Measurements from ENCODE around the gene ANO6.

The ANO6 gene

DNA sequence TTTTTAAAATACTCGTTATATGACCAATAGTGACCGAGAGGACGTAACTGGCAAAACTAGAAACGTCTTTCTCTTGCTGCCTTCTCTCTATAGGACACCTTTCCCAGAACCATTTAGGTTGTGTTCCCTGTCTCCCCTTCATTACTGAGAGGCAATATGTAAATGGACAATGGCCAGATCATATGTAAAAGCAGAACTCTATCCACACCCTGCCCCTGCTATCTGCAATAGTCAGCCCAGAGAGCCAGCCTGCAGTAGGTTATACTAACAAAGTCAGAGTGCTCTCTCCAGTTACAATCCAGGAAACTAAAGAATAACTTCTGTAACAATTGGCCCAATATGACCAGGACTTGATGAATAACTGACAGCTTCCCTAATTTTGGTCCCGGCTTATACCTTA, 216.8 kb downstream of the ANO6 start:
- Histone ChIP-seq H3K27ac (ENCODE audit: low read length) (no peak overlapping the region), H4K20me1 (ENCODE audit: insufficient read depth, low read length) (no peaks in the 10 kb centered on the region), H2AFZ (ENCODE audit: low read length) (no peak overlapping the region), H3K9ac (ENCODE audit: low read length) (no peak overlapping the region), H3K36me3 (replicated peaks; ENCODE audit: insufficient read depth, low read length) (no peaks in the 10 kb centered on the region), H3F3A (ENCODE audit: insufficient read depth, low read length) (no peaks in the 10 kb centered on the region), H3K4me3 (ENCODE audit: low read length) (no peak overlapping the region), H3K27me3 (replicated peaks; ENCODE audit: insufficient read depth, low read length) (no peaks in the 10 kb centered on the region), H3K9me2 (replicated peaks; ENCODE audit: insufficient read depth, low read length) (no peaks in the 10 kb centered on the region), H3K4me1 (ENCODE audit: low read length) (no peaks in the 10 kb centered on the region), H3K9me3 (replicated peaks; ENCODE audit: insufficient read depth, low read length) (no peaks in the 10 kb centered on the region), H3K79me2 (ENCODE audit: low read length) (no peaks in the 10 kb centered on the region), H3K4me2 (ENCODE audit: low read depth, low read length) (no peak overlapping the region)
- no peak for DNase-seq
- TF ChIP-seq, protein P1, sequence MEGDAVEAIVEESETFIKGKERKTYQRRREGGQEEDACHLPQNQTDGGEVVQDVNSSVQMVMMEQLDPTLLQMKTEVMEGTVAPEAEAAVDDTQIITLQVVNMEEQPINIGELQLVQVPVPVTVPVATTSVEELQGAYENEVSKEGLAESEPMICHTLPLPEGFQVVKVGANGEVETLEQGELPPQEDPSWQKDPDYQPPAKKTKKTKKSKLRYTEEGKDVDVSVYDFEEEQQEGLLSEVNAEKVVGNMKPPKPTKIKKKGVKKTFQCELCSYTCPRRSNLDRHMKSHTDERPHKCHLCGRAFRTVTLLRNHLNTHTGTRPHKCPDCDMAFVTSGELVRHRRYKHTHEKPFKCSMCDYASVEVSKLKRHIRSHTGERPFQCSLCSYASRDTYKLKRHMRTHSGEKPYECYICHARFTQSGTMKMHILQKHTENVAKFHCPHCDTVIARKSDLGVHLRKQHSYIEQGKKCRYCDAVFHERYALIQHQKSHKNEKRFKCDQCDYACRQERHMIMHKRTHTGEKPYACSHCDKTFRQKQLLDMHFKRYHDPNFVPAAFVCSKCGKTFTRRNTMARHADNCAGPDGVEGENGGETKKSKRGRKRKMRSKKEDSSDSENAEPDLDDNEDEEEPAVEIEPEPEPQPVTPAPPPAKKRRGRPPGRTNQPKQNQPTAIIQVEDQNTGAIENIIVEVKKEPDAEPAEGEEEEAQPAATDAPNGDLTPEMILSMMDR (IDR thresholded peaks at IDR 0.05; ENCODE audit: low read length), result no peak
- TF ChIP-seq EZH2 (optimal IDR thresholded peaks at IDR 0.05; ENCODE audit: low read depth, low read length), result no peak
- TF ChIP-seq EZH2phosphoT487 (IDR thresholded peaks at IDR 0.05; ENCODE audit: low read length), result no peak

DNA sequence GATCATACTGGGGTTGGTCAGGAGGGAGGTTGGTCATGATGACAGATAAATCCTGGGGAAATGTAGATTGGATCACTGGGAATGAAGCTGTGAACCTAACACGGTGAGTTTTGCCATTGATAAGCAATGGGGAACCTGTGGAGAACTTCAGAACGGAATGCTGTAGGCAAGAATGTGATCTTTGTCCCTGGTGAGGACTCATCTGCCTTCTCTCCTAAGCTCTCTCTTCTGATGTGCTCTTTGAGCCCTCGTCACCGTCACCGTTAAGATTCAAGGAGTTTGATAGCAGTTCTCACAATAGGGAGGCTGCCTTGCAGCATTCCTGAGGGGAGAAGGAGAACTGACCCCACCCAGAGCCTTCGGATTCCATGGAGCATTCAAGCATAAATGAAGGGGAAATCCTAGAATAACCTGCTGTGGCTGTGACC, 217.6 kb downstream of the ANO6 start:
- DNase-seq, result no peak
- H3K9me3 ChIP-seq (replicated peaks; ENCODE audit: insufficient read depth, low read length), result no peaks in the 10 kb centered on the region
- H3K4me2 ChIP-seq (ENCODE audit: low read depth, low read length), result no peak overlapping the region
- no peaks in the 10 kb centered on the region for H3K79me2 ChIP-seq (ENCODE audit: low read length)
- H2AFZ ChIP-seq (ENCODE audit: low read length), result no peak overlapping the region
- no peaks in the 10 kb centered on the region for H3K36me3 ChIP-seq (replicated peaks; ENCODE audit: insufficient read depth, low read length)
- H3K9me2 ChIP-seq (replicated peaks; ENCODE audit: insufficient read depth, low read length), result no peaks in the 10 kb centered on the region
- no peaks in the 10 kb centered on the region for H3F3A ChIP-seq (ENCODE audit: insufficient read depth, low read length)
- TF ChIP-seq, protein P1 (IDR thresholded peaks at IDR 0.05; ENCODE audit: low read length), result no peak
- TF ChIP-seq EZH2phosphoT487 (IDR thresholded peaks at IDR 0.05; ENCODE audit: low read length) (no peak), EZH2 (optimal IDR thresholded peaks at IDR 0.05; ENCODE audit: low read depth, low read length) (no peak)
- no peak overlapping the region for H3K27ac ChIP-seq (ENCODE audit: low read length)
- no peaks in the 10 kb centered on the region for H3K4me1 ChIP-seq (ENCODE audit: low read length)
- H3K9ac ChIP-seq (ENCODE audit: low read length), result no peak overlapping the region
- no peaks in the 10 kb centered on the region for H4K20me1 ChIP-seq (ENCODE audit: insufficient read depth, low read length)
- H3K4me3 ChIP-seq (ENCODE audit: low read length), result no peak overlapping the region
- no peaks in the 10 kb centered on the region for H3K27me3 ChIP-seq (replicated peaks; ENCODE audit: insufficient read depth, low read length)

DNA sequence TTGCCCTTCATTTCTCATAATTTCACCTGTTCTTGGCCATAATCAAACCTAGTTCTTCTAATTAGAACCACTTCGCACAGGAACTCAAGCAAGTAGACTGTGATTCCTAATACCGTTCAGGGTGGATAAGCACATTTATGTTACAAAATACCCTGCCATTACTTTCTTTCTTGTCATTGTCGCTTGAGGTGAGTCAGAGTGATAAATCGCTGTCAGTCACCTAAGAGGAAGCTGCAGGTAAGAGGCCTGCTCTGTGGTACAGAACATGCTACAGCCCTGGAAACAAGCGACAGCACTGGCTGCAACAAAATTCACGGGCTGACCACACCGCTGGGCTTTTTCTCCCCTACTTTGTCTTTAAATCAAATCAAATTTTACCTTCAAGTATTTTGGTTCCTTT, 218.2 kb downstream of the ANO6 start:
- Histone ChIP-seq H3K4me2 (ENCODE audit: low read depth, low read length) (no peak overlapping the region), H2AFZ (ENCODE audit: low read length) (no peak overlapping the region), H3K4me1 (ENCODE audit: low read length) (no peaks in the 10 kb centered on the region), H3K27me3 (replicated peaks; ENCODE audit: insufficient read depth, low read length) (no peaks in the 10 kb centered on the region), H3K9me2 (replicated peaks; ENCODE audit: insufficient read depth, low read length) (no peaks in the 10 kb centered on the region), H3F3A (ENCODE audit: insufficient read depth, low read length) (no peaks in the 10 kb centered on the region), H3K9me3 (replicated peaks; ENCODE audit: insufficient read depth, low read length) (no peaks in the 10 kb centered on the region), H3K36me3 (replicated peaks; ENCODE audit: insufficient read depth, low read length) (no peaks in the 10 kb centered on the region), H3K27ac (ENCODE audit: low read length) (no peak overlapping the region), H4K20me1 (ENCODE audit: insufficient read depth, low read length) (no peaks in the 10 kb centered on the region), H3K9ac (ENCODE audit: low read length) (no peak overlapping the region), H3K4me3 (ENCODE audit: low read length) (no peak overlapping the region), H3K79me2 (ENCODE audit: low read length) (no peaks in the 10 kb centered on the region)
- TF ChIP-seq EZH2phosphoT487 (IDR thresholded peaks at IDR 0.05; ENCODE audit: low read length) (no peak), EZH2 (optimal IDR thresholded peaks at IDR 0.05; ENCODE audit: low read depth, low read length) (no peak)
- TF ChIP-seq, protein P1 (IDR thresholded peaks at IDR 0.05; ENCODE audit: low read length), result no peak
- DNase-seq, result no peak
